NCI-H345 (cell line): ENCODE measurements around the gene ERMAP.
A peak's percentile ranks its signal among the peaks of the same experiment; 100 is the strongest.

Experiments
- DNase-seq: peaks from one replicate; lab custom pipeline; 2025; lab: John Stamatoyannopoulos, UW

Gene ERMAP

DNA sequence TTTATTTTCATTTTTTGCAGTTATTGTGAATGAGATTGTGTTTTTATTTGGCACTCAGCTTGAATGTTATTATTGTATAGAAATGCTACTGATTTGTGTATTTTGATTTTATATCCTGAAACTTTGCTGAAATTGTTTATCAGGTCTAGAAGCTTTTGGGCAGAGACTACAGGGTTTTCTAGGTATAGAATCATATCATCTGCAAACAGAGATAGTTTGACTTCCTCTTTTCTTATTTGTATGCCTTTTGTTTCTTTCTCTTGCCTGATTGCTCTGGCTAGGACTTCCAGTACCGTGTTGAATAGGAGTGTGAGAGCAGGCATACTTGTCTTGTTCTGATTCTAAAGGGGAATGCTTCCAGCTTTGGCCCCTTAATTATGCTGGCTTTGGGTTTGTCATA is 56.7 kb downstream of the ERMAP start:
- DNase-seq: no peak

- DNase-seq: no peak
Observed at GRCh38 chr1:42876009-42876408, 59.1 kb downstream of the ERMAP start.

- no peak for DNase-seq
Observed at GRCh38 chr1:42877380-42877779, 60.5 kb downstream of the ERMAP start.

DNA sequence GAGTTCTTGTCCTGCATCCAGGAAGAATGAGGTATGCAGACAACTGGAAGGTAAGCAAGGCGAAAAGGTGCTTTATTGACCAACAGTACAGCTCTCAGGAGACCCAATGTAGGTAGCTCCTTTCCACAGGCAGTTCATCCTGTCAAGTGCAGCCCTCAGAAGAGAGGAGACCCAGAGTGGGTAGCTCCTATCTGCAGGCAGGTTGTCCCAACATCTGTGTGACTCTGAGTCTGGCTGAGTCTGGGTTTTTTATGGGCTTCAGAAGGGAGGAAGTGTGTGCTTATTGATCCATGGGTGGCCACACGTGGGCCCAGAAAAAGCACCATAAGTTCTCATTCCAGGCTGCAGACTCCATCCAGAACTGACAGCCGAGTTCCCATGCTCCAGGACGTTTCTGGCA is 63.5 kb downstream of the ERMAP start:
- DNase-seq: no peak

GRCh38 chr1:42886046-42886739 is 69.3 kb downstream of the ERMAP start:
- DNase-seq: no peak

- DNase-seq: no peak
Observed at GRCh38 chr1:42886800-42887199, 69.9 kb downstream of the ERMAP start.

- no peak for DNase-seq
Observed at GRCh38 chr1:42887366-42887765, 70.4 kb downstream of the ERMAP start.

DNA sequence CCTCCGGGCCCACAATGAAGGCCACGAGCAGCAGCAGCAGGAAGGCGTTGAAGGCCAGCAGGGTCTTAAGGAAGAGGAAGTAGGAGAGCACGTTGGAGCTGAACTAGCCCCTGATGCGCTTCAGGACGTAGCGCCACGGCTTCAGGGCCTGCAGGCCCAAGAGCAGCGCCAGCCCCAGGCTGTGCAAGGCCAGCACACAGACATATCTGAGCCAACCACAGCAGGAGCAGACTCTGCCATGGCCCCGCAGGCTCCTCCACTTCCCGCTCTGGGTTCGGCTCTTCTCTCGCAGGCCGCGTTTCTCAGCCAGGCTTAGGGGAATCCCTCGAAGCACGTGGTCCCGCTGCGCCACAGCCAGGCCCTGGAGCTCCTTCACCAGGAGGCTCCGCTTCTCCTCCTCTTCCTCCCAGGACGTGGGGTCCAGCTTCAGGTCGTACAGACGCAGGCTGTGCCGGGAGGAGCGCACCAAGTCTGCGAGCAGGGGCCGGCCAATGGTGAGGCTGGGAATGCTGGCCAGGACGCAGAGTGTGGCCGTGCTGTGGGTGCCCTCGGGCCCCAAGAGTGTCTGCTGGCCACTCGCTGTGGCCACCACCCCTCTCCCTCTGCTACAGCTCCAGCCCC is 71.2 kb downstream of the ERMAP start:
- DNase-seq: no peak

DNA sequence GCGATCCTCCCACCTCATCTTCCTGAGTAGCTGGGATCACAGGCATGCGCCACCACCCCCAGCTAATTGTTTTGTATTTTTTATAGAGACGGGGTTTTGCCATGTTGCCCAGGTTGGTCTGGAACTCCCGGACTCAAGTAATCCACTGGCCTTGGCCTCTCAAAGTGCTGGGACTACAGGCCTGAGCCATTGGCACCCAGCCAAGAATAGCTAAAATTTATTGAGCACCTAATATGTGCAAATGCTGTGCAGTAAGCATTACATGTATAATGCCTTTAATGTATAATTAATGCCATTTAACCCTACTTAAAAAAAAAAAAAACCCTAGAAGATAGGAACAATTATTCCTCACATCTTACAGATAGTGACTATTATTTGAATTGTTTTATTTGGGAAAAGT is 72.3 kb downstream of the ERMAP start:
- DNase-seq: no peak

DNA sequence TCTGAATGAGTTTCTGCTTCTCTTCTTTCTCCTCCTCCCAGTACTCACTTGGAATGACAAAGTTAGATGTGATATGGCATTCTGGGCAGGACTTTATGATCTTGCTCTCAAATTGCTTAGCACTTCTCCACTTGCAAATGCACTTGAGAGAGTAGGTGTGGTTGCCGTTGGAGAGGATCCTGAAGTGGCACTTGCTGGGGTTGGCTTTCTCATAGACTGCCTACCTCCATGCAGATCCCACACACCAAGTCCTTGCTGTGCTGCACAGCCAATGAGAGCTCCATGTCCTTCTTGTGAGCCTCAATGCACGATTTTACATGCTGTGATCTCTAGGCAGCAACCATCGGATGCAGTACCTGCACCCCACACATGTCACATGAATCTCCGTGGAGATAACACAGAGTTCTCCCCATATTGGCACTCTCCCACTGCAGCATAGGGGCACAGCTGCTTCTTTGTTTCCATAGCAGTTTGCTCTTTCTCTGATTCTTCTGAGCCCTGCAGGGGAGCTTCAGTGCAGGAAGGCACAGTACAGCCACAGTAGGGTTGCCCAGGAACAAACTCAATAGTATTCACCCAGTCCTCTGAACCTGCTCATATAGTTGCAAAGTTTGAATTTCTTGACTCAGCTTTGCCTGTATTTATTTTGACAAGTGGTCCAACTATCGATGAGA is 74.7 kb downstream of the ERMAP start:
- DNase-seq: peak; percentile 12
